ENCODE measurements around the gene THRAP3. TPM values are rescaled to one million over a fixed set of nuclear protein-coding genes. Genes with fewer than 3 reads are reported as not detected.

Gene THRAP3
- total and polyA plus RNA-seq, 9 of the 15 experiments (the other 6 are each of a cell fraction or from before 2014, with no cell fraction given) = 66.2 to 135 (median 113) TPM

DNA sequence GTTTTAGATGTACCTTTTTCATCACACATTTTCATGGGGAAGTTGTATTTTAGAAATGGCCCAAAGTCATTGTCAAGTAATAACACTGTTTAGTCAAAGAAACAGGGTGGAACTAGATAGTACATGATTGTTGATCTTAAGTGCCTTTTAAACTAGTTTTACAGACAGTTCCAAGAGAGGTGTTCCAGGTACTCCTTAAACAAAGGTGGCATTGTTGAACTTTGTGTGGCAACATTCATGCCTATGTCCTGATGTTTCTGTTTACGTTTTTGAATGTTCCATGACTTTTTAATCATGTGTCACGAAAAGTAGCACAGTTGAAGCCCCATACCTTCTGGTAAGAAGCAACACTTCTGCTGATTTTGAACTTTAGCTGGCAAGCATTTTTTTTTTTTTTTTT lies 72.8 kb downstream of the THRAP3 start:
- Histone ChIP-seq H3K27me3 (ENCODE audit: control insufficient read depth in 2 of 2, insufficient read depth in 2 of 2, low read length in 2 of 2) (no peaks in the 10 kb centered on the region), H3K9me1 (ENCODE audit: control insufficient read depth, insufficient read depth, low read length) (no peaks in the 10 kb centered on the region), H3K4me1 (replicated peaks in 1 of 2; ENCODE audit: control insufficient read depth in 2 of 2, insufficient read depth in 2 of 2, low read length in 2 of 2) (no peaks in the 10 kb centered on the region), H3K4me3 (no peak overlapping the region), H2AFZ (ENCODE audit: low read depth, low read length) (no peak overlapping the region), H3K9me3 (replicated peaks; ENCODE audit: control insufficient read depth, insufficient read depth, low read depth, low read length) (no peaks in the 10 kb centered on the region), H3K27ac (ENCODE audit: extremely low read depth, low read depth, low read length) (no peak overlapping the region), H3K9ac (ENCODE audit: insufficient read depth in 1 of 2, low read depth in 2 of 2, low read length in 2 of 2) (no peak overlapping the region), H3K79me2 (ENCODE audit: control insufficient read depth, insufficient read depth, low read length) (no peaks in the 10 kb centered on the region), H3K36me3 (ENCODE audit: control insufficient read depth, insufficient read depth, low read length) (peaks cover 94% of the 10 kb centered on the region), H4K20me1 (replicated peaks; ENCODE audit: control insufficient read depth, insufficient read depth, low read length) (0 out of 2 replicates have a peak, but pooled peaks cover 4% of the 10 kb centered on the region), H3K4me2 (ENCODE audit: insufficient read depth, low read length) (no peak overlapping the region)
- intact Hi-C loops (cut with micrococcal nuclease) (no loop called here), in situ Hi-C loops (cut with MboI) (no loop called here)
- 83% methylated on average over 2 of the region's 2 CpGs for WGBS (ENCODE audit: insufficient coverage, low coverage, missing lambda C conversion rate)
- no peak for DNase-seq (ENCODE audit: extremely low read depth in 1 of 4, low spot score in 3 of 4)
- no TSS peak for BruUV-seq (replicated peaks)
- no peak for ATAC-seq
- TF ChIP-seq TFAP4 (CRISPR knock-in tag; IDR thresholded peaks at IDR 0.05; ENCODE audit: borderline replicate concordance) (no peak), ZNF121 (CRISPR knock-in tag; conservative IDR thresholded peaks at IDR 0.05) (no peak), TARDBP (IDR thresholded peaks at IDR 0.05) (no peak), ZNF253 (CRISPR knock-in tag; conservative IDR thresholded peaks at IDR 0.05) (no peak), MBD2 (IDR thresholded peaks at IDR 0.05; ENCODE audit: borderline replicate concordance, low read depth) (no peak), ZNF764 (CRISPR knock-in tag; IDR thresholded peaks at IDR 0.05; ENCODE audit: low read depth) (no peak), ZKSCAN3 (CRISPR knock-in tag; IDR thresholded peaks at IDR 0.05) (no peak), DPF2 (IDR thresholded peaks at IDR 0.05) (no peak), SREBF2 (CRISPR knock-in tag; IDR thresholded peaks at IDR 0.05) (no peak), ZNF696 (CRISPR knock-in tag; conservative IDR thresholded peaks at IDR 0.05) (no peak), ZNF280B (CRISPR knock-in tag; IDR thresholded peaks at IDR 0.05) (no peak), ZNF444 (CRISPR knock-in tag; IDR thresholded peaks at IDR 0.05) (no peak), HIVEP1 (CRISPR knock-in tag; IDR thresholded peaks at IDR 0.05) (no peak), HDAC2 (IDR thresholded peaks at IDR 0.05) (no peak), KDM2B (CRISPR knock-in tag; IDR thresholded peaks at IDR 0.05) (no peak), MTA1 (IDR thresholded peaks at IDR 0.05; ENCODE audit: borderline replicate concordance) (no peak), ZNF165 (CRISPR knock-in tag; IDR thresholded peaks at IDR 0.05; ENCODE audit: borderline replicate concordance) (no peak)
- TF ChIP-seq, protein P1, sequence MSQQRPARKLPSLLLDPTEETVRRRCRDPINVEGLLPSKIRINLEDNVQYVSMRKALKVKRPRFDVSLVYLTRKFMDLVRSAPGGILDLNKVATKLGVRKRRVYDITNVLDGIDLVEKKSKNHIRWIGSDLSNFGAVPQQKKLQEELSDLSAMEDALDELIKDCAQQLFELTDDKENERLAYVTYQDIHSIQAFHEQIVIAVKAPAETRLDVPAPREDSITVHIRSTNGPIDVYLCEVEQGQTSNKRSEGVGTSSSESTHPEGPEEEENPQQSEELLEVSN (IDR thresholded peaks at IDR 0.05; ENCODE audit: borderline replicate concordance in 1 of 2, extremely low read depth in 1 of 2, insufficient read depth in 1 of 2, insufficient read length in 1 of 2, low read depth in 1 of 2, low read length in 1 of 2, poor library complexity in 1 of 2, severe bottlenecking in 1 of 2) = no peak
- CTCF ChIA-PET (ENCODE audit: low intra/inter-chr PET ratio) = interaction anchor here (0.5 kb wide), 1 partner anchor 102 kb away, joined by 5 read pairs; no protein-coding TSS in a partner anchor
- POLR2A ChIA-PET = interaction anchor here (0.7 kb wide), 1 partner anchor 9 kb away, joined by 3 read pairs; the partner anchor contains the start of gene SH3D21
- no peak for FAIRE-seq

Measured in K562 (cell line).